Measurements from ENCODE around the gene ASPSCR1. TPM values are rescaled to one million over a fixed set of nuclear protein-coding genes. Genes with fewer than 3 reads are reported as not detected.

ASPSCR1 gene
- total and polyA plus RNA-seq, 9 of the 15 experiments (the other 6 are each of a cell fraction or from before 2014, with no cell fraction given) = 0.90 to 36.9 (median 11.6) TPM

DNA sequence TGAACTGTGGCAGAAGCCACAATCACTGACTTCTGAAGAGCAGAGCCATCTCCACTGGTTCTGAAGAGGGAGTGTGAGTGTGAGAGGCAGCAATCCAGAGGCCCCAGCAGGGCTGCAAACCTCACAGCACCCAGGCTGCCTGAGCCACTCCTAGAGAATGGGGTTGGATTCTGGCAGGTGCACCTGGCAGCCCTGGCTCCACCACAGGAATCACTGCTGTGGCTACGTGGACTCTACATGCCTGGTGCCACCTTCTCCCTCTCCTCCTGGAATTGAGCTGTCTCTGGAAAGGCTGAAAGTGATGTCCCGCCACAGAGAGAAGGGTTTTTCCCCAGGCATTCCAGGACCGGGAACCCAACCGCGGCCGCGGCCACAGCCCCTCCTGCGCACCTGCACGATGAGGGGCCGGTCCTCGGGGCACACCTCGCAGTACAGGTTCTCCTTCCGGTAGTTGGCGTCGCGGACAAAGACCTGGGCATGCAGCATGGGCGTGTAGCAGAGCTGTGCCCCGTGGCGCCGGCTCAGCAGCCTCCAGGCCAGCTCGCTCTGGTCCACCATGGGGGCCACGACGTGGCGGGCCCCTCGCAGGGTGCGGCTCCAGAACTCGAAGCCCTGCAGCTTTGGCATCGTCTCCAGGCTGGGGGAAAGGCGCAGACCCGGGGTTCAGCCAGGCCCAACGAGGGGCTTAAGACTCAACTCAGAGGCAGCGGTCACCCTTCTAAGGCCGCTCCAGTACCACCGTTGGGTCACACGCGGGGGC is 87.2 kb downstream of the ASPSCR1 start (continued):
- TF ChIP-seq BDP1 (IDR thresholded peaks at IDR 0.05; ENCODE audit: insufficient read depth, insufficient read length) = no peak
- no peak for TF ChIP-seq ZNF830 (CRISPR knock-in tag; IDR thresholded peaks at IDR 0.05)
- TF ChIP-seq POLR2A (conservative IDR thresholded peaks at IDR 0.05) = no peak
- TF ChIP-seq MTA3 (IDR thresholded peaks at IDR 0.05; ENCODE audit: borderline replicate concordance) = no peak
- no peak for TF ChIP-seq STAG1 (CRISPR knock-in tag; IDR thresholded peaks at IDR 0.05; ENCODE audit: borderline replicate concordance)
- TF ChIP-seq, protein P1, sequence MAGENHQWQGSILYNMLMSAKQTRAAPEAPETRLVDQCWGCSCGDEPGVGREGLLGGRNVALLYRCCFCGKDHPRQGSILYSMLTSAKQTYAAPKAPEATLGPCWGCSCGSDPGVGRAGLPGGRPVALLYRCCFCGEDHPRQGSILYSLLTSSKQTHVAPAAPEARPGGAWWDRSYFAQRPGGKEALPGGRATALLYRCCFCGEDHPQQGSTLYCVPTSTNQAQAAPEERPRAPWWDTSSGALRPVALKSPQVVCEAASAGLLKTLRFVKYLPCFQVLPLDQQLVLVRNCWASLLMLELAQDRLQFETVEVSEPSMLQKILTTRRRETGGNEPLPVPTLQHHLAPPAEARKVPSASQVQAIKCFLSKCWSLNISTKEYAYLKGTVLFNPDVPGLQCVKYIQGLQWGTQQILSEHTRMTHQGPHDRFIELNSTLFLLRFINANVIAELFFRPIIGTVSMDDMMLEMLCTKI (IDR thresholded peaks at IDR 0.05; ENCODE audit: partially characterized antibody) = no peak
- no peak for TF ChIP-seq RREB1 (CRISPR knock-in tag; IDR thresholded peaks at IDR 0.05)
- no peak for TF ChIP-seq ZKSCAN1 (IDR thresholded peaks at IDR 0.05; ENCODE audit: low read depth, low read length)
- TF ChIP-seq ZBTB33 (CRISPR knock-in tag; IDR thresholded peaks at IDR 0.05) = 0 out of 2 replicates have a peak, but pooled peaks have one; percentile 10
- no peak for TF ChIP-seq RCOR1 (IDR thresholded peaks at IDR 0.05; ENCODE audit: borderline replicate concordance in 1 of 2, low read depth in 2 of 2, low read length in 2 of 2)
- TF ChIP-seq, protein P2, sequence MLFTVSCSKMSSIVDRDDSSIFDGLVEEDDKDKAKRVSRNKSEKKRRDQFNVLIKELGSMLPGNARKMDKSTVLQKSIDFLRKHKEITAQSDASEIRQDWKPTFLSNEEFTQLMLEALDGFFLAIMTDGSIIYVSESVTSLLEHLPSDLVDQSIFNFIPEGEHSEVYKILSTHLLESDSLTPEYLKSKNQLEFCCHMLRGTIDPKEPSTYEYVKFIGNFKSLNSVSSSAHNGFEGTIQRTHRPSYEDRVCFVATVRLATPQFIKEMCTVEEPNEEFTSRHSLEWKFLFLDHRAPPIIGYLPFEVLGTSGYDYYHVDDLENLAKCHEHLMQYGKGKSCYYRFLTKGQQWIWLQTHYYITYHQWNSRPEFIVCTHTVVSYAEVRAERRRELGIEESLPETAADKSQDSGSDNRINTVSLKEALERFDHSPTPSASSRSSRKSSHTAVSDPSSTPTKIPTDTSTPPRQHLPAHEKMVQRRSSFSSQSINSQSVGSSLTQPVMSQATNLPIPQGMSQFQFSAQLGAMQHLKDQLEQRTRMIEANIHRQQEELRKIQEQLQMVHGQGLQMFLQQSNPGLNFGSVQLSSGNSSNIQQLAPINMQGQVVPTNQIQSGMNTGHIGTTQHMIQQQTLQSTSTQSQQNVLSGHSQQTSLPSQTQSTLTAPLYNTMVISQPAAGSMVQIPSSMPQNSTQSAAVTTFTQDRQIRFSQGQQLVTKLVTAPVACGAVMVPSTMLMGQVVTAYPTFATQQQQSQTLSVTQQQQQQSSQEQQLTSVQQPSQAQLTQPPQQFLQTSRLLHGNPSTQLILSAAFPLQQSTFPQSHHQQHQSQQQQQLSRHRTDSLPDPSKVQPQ (CRISPR knock-in tag; IDR thresholded peaks at IDR 0.05; ENCODE audit: borderline replicate concordance) = no peak

Data from K562 (cell line).